Left lung (tissue), 10 donors: ENCODE data around the gene ALKBH3. TPM values are rescaled to one million over a fixed set of nuclear protein-coding genes. Genes with fewer than 3 reads are reported as not detected.
A peak's percentile ranks its signal among the peaks of the same experiment; 100 is the strongest.

Source experiments
- ATAC-seq: fragments of 200-7000 bp; cut with Tn5 transposase; one replicate; pipeline ENCODE4 v1.9.1; 2020; ENCODE audit warnings: moderate library complexity
- DNase-seq, 4 donors: peaks; one replicate each; pipeline ENCODE4 v3.0.0-alpha.2; 2013 to 2020
- H3K27ac ChIP-seq, 2 donors: fragments of 200-600 bp; sonication (generic) in 1 of 2; one replicate each; pipeline versions ENCODE4 v1.5.0 to v1.8.0; 2020 to 2021
- H3K27me3 ChIP-seq, 2 donors: fragments of 200-600 bp; sonication (generic) in 1 of 2; one replicate each; pipeline versions ENCODE4 v1.5.0 to v1.8.0; 2020 to 2021
- H3K36me3 ChIP-seq, 2 donors: fragments of 200-600 bp; sonication (generic) in 1 of 2; one replicate each; pipeline versions ENCODE4 v1.5.0 to v1.8.0; 2020 to 2021
- H3K4me1 ChIP-seq, 2 donors: fragments of 200-600 bp; one replicate each; pipeline ENCODE4 v1.8.0; 2021
- H3K4me3 ChIP-seq, 2 donors: fragments of 200-600 bp; sonication (generic) in 1 of 2; one replicate each; pipeline versions ENCODE4 v1.5.0 to v1.8.0; 2020 to 2021; ENCODE audit warnings: mild to moderate bottlenecking in 1 of 2
- H3K9me3 ChIP-seq, 2 donors: fragments of 200-600 bp; sonication (generic) in 1 of 2; one replicate each; pipeline versions ENCODE4 v1.5.0 to v1.8.0; 2020 to 2021
- intact Hi-C, 2 donors: fragments of 100-400 bp; cut with DNase I; formaldehyde crosslinking; loops; one replicate each; pipeline versions ENCODE4 v1.11.2 to v1.14.2; 2022
- polyA plus RNA-seq, 6 donors: library from polyadenylated mRNA; unstranded; fragments of 120-200 nt; gene quantifications; one replicate each; pipeline ENCODE4 v1.2.1, GENCODE V29; 2013; ENCODE audit not compliant: insufficient read length in 6 of 6
- total RNA-seq, 2 donors: library from RNA; stranded (reverse); fragmentation: NEBNext Ultra II Directional; extraction: Animal tissue kit (Norgen Biotek cat#: 25700); gene quantifications; one replicate each; pipeline ENCODE4 v1.2.1, GENCODE V29; 2021
- TF ChIP-seq, protein P1 (sequence below), 2 donors: fragments of 200-600 bp; sonication (generic) in 1 of 2; IDR thresholded peaks; one replicate each; pipeline versions ENCODE4 v1.5.0 to v1.8.0; 2021; ENCODE audit warnings: antibody characterized with exemption in 2 of 2
- donor health status: DM: no; HTN: yes; CAD: no.
- donor health status: DM: no; HTN: no; CAD: no.

The ALKBH3 gene
- total and polyA plus RNA-seq, 8 donors, result 28.8 to 43.3 (median 40.1) TPM

DNA sequence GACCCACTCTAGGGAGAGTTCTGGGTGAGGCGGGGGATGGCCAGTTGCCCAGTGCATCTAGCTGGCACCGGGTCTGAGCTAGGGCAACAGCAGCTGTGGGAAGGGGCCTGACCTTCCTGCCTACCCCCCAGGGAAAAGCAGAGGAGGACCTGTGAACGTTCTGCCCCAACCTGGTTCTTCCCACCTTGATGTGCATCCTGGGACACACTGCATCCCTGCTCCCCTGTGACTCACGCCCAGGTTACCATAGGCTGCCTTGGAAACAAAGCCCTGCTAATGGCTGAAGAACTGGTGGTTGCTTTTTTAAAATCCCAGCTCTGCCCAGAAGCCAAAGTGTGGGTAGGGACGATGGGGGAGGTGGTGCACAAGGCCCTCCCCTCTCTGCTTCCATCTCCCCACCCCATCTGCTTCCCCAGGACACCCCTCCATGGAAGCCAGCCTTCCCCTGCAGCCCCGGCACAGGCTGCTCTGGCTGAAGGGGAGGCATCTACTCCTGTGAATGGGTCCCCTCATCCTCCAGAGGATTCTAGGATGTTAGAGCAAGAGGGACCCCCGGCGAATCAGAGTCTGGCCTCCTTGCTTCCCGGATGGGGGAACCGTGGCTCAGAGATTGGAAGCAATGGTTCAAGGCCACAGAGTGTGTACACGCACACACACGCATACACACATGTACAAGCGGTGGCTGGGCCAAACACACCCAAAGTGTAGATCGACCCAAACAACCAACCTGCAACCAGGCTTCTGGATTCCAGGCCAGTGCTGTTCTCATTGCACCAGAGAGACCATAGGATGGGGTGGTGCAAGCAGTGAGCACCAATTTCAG is 54.2 kb downstream of the ALKBH3 start:
- H3K27ac ChIP-seq, result no peak overlapping the region
- DNase-seq, result no peak
- H3K27me3 ChIP-seq, result peaks cover 0 to 4% of the 10 kb centered on the region in 2 donors
- no peaks in the 10 kb centered on the region for H3K9me3 ChIP-seq
- no peak for ATAC-seq
- intact Hi-C loops, result no loop called here
- H3K4me3 ChIP-seq, result no peak overlapping the region
- no peaks in the 10 kb centered on the region for H3K4me1 ChIP-seq
- TF ChIP-seq, protein P1, sequence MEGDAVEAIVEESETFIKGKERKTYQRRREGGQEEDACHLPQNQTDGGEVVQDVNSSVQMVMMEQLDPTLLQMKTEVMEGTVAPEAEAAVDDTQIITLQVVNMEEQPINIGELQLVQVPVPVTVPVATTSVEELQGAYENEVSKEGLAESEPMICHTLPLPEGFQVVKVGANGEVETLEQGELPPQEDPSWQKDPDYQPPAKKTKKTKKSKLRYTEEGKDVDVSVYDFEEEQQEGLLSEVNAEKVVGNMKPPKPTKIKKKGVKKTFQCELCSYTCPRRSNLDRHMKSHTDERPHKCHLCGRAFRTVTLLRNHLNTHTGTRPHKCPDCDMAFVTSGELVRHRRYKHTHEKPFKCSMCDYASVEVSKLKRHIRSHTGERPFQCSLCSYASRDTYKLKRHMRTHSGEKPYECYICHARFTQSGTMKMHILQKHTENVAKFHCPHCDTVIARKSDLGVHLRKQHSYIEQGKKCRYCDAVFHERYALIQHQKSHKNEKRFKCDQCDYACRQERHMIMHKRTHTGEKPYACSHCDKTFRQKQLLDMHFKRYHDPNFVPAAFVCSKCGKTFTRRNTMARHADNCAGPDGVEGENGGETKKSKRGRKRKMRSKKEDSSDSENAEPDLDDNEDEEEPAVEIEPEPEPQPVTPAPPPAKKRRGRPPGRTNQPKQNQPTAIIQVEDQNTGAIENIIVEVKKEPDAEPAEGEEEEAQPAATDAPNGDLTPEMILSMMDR (IDR thresholded peaks at IDR 0.05), result no peak
- no peaks in the 10 kb centered on the region for H3K36me3 ChIP-seq

DNA sequence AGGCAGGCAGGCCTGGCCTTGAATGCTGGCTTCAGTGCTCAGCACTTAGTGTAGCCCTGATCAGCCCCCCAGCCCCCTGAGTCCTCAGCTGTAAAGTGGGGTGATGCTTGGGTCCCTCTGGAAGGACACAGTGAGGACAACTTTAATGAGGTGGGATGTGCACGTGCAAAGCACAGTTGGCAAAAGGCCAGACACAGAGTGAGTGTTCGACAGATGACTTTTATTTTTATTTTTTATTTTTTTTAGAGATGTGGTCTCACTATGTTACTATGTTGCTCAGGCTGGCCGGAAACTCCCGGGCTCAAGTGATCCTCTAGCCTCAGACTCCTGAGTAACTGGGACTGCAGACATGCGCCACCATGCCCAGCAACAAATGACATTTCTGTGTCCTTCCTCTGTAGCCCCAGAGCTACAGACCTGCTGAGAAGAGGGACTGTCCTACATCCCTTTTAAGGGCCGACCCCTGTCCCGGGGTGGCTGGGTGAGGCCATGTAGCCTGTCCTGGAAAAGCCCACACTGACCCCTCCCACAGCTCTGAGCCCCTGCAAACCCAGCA is 54.9 kb downstream of the ALKBH3 start:
- no peaks in the 10 kb centered on the region for H3K4me1 ChIP-seq
- peaks cover 0 to 4% of the 10 kb centered on the region in 2 donors for H3K27me3 ChIP-seq
- H3K27ac ChIP-seq, result no peak overlapping the region
- H3K4me3 ChIP-seq, result no peak overlapping the region
- H3K36me3 ChIP-seq, result no peaks in the 10 kb centered on the region
- DNase-seq (peak in 1 of 4 donors; percentile 64), ATAC-seq (no peak)
- TF ChIP-seq, protein P1 (IDR thresholded peaks at IDR 0.05), result no peak
- H3K9me3 ChIP-seq, result no peaks in the 10 kb centered on the region
- intact Hi-C loops, result no loop called here

DNA sequence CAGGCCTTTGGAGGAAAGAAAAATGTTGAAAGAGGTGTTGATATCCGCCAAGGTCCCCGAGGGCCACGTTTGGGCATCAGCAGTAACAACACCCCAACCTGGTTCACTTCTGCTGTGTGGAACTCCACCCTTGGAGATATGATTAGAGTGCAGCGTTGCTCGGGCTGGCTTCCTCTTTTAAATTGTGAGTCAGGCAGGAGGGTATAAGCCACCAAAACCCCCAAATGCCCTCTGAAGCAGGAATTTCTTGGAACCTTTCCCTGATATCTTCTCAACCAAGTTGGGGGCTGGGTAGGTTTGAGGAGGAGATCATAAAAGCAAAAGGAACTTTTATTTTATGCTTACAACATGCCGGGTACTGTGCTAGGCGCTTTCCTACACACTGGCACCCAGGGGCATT is 55.4 kb downstream of the ALKBH3 start:
- H3K27ac ChIP-seq, result no peak overlapping the region
- intact Hi-C loops, result no loop called here
- H3K4me3 ChIP-seq, result no peak overlapping the region
- TF ChIP-seq, protein P1 (IDR thresholded peaks at IDR 0.05), result no peak
- no peaks in the 10 kb centered on the region for H3K4me1 ChIP-seq
- DNase-seq (no peak), ATAC-seq (no peak)
- H3K36me3 ChIP-seq, result no peaks in the 10 kb centered on the region
- no peaks in the 10 kb centered on the region for H3K9me3 ChIP-seq
- peaks cover 0 to 10% of the 10 kb centered on the region in 2 donors for H3K27me3 ChIP-seq

DNA sequence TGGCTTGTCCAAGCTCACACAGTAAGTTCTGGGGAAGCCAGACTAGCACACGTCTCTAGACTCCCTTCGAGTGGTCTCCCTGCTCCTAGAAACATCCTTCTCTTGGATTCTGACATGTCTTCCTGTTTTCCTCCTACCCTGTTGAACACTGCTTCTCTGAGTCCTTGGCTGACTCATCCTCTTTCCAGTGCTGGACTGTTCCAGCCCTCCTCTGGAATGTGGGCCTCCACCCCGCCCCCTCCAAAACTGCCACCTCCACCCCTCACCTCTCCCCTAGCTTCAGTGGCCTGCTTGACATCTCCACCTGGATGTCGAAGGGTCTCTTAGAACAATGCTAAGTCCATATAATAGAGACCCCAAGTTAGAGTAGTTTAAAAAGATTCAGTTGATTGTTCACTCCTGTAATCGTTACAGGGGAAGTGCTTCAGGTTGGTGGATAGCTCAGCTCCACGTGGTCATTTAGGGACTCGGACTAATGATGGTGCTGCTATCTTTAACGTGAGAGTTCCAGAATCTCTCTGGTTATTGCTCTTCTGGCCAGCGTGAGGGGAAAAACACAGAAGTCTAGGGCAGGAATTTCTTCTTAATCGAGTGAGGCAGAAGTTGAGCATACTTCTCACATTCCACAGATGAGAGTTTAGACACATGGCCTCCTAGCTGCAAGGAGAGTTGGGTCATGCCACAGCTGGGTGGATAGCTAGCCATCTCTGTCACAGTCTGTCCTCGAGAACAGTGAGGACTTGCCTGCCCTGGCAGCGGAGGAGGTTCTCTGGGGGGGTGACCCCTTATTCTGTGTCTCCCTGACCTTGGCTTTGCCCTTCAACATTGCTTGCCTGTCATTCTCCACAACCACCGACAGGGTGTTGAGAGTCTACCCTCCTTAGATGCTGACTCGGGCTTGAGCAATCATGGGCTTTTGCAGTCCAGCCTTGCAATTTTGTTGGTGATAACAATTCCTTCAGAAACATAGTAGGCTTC is 57.1 kb downstream of the ALKBH3 start:
- intact Hi-C loops, result no loop called here
- DNase-seq (no peak), ATAC-seq (peak; percentile 32)
- peaks cover 0 to 25% of the 10 kb centered on the region in 2 donors for H3K27me3 ChIP-seq
- H3K27ac ChIP-seq, result peak overlapping the region in 1 of 2 donors; percentile 62
- no peaks in the 10 kb centered on the region for H3K9me3 ChIP-seq
- H3K36me3 ChIP-seq, result no peaks in the 10 kb centered on the region
- TF ChIP-seq, protein P1 (IDR thresholded peaks at IDR 0.05), result peak in 1 of 2 donors; percentile 15
- H3K4me3 ChIP-seq, result no peak overlapping the region
- H3K4me1 ChIP-seq, result peaks cover 3 to 5% of the 10 kb centered on the region in 2 donors
